WTC11 (cell line): ENCODE results near the gene EXOSC5. TPM values are rescaled to one million over a fixed set of nuclear protein-coding genes. Genes with fewer than 3 reads are reported as not detected.
"Not testable (repeated sequence)": the region's sequence is repeated elsewhere in the genome, so short reads cannot be mapped to it uniquely, and the experiment has no call there.

Source experiments
- ATAC-seq: fragments of 200-7000 bp; cut with Tn5 transposase; 2 replicates; pipeline ENCODE4 v1.10.0; 2021; ENCODE audit warnings: mild to moderate bottlenecking, moderate library complexity
- CTCF ChIA-PET: fragments of 300-600 bp; sonication (Branson Sonifier 250); formaldehyde crosslinking; loops from one replicate; lab custom pipeline; 2021; ENCODE audit warnings: antibody characterized with exemption; lab: Charles Lee
- POLR2A ChIA-PET: fragments of 350-600 bp; sonication (Branson Sonifier 250); formaldehyde crosslinking; loops from one replicate; lab custom pipeline; 2021; ENCODE audit warnings: antibody characterized with exemption; lab: Charles Lee
- DNase-seq: peaks from one replicate; pipeline ENCODE4 v3.0.0; 2021; ENCODE audit warnings: low spot score
- H3K27ac Mint-ChIP-seq: 2 replicates; pipeline ENCODE4 v1.8.0; 2021; ENCODE audit warnings: mixed read lengths
- H3K27me3 Mint-ChIP-seq: 2 replicates; pipeline ENCODE4 v1.8.0; 2021; ENCODE audit warnings: low read depth, mild to moderate bottlenecking, moderate library complexity, mixed read lengths
- H3K36me3 Mint-ChIP-seq: 2 replicates; pipeline ENCODE4 v1.8.0; 2021; ENCODE audit warnings: mixed read lengths
- H3K4me1 Mint-ChIP-seq: 2 replicates; pipeline ENCODE4 v1.8.0; 2022; ENCODE audit warnings: mixed read lengths
- H3K4me3 Mint-ChIP-seq: 2 replicates; pipeline ENCODE4 v1.8.0; 2021; ENCODE audit warnings: mild to moderate bottlenecking, moderate library complexity, mixed read lengths
- H3K9me3 Mint-ChIP-seq: 2 replicates; pipeline ENCODE4 v1.8.0; 2021; ENCODE audit warnings: mixed read lengths
- ARID4B ChIP-seq: sonication (generic); formaldehyde crosslinking; IDR thresholded peaks from 2 replicates; pipeline ENCODE4 v1.8.0; 2023; ENCODE audit warnings: missing genetic modification reagents, mild to moderate bottlenecking, borderline replicate concordance
- ESRRA ChIP-seq: sonication (generic); formaldehyde crosslinking; IDR thresholded peaks from 2 replicates; pipeline ENCODE4 v1.8.1; 2022; ENCODE audit warnings: mild to moderate bottlenecking, missing genetic modification reagents, borderline replicate concordance
- MAX ChIP-seq: sonication (generic); formaldehyde crosslinking; IDR thresholded peaks from 2 replicates; pipeline ENCODE4 v1.8.0; 2022; ENCODE audit warnings: mild to moderate bottlenecking, missing genetic modification reagents
- ZNF671 ChIP-seq: fragments of 250-450 bp; sonication (Bioruptor Pico); IDR thresholded peaks from 2 replicates; pipeline ENCODE4 v1.8.0; 2021; ENCODE audit warnings: mild to moderate bottlenecking
- total RNA-seq: library from RNA; stranded (reverse); gene quantifications from 3 replicates; pipeline ENCODE4 v1.2.3, GENCODE V29; 2021
- TF ChIP-seq, protein P1 (sequence below): fragments of 250-450 bp; sonication (Bioruptor Pico); IDR thresholded peaks from 2 replicates; pipeline ENCODE4 v1.9.0; 2021; ENCODE audit warnings: moderate library complexity, mild to moderate bottlenecking, inconsistent platforms, borderline replicate concordance
- TF ChIP-seq, protein P2 (sequence below): sonication (generic); formaldehyde crosslinking; IDR thresholded peaks from 2 replicates; pipeline ENCODE4 v1.8.1; 2022; ENCODE audit warnings: missing genetic modification reagents, borderline replicate concordance
- TF ChIP-seq, protein P3 (sequence below): sonication (generic); formaldehyde crosslinking; IDR thresholded peaks from 2 replicates; pipeline ENCODE4 v1.8.1; 2022; ENCODE audit warnings: mild to moderate bottlenecking, moderate library complexity, missing genetic modification reagents
- TF ChIP-seq, protein P4 (sequence below): sonication (generic); formaldehyde crosslinking; IDR thresholded peaks from 2 replicates; pipeline ENCODE4 v1.8.1; 2023; ENCODE audit warnings: mild to moderate bottlenecking, missing genetic modification reagents
- TF ChIP-seq, protein P5 (sequence below): sonication (generic); formaldehyde crosslinking; IDR thresholded peaks from 2 replicates; pipeline ENCODE4 v1.8.1; 2023; ENCODE audit warnings: mild to moderate bottlenecking, missing genetic modification reagents, moderate library complexity

EXOSC5 gene
- total RNA-seq, 1 experiment from 2014 or later, result 56.4 TPM

- TF ChIP-seq, protein P1, sequence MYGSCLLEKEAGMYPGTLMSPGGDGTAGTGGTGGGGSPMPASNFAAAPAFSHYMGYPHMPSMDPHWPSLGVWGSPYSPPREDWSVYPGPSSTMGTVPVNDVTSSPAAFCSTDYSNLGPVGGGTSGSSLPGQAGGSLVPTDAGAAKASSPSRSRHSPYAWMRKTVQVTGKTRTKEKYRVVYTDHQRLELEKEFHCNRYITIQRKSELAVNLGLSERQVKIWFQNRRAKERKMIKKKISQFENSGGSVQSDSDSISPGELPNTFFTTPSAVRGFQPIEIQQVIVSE, result no peak
- TF ChIP-seq, all 79 proteins: peak for 0
Observed at GRCh38 chr19:41371541-41371940, 25.6 kb downstream of the EXOSC5 start (continued).

DNA sequence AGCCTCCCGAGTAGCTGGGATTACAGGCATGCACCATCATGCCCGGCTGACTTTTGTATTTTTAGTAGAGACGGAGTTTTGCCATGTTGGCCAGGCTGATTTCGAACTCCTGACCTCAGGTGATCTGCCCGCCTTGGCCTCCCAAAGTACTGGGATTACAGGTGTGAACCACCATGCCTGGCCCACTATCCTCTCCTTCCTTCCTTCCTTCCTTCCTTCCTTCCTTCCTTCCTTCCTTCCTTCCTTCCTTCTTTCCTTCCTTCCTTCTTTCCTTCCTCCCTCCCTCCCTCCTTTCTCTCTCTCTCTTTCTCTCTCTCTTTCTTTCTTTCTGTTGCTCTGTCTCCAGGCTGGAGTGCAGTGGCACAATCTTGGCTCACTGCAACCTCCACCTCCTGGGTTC lies 26.0 kb downstream of the EXOSC5 start:
- H3K9me3 Mint-ChIP-seq, ATAC-seq: not testable (repeated sequence)
- CTCF ChIA-PET, result interaction anchor here (0.6 to 0.7 kb wide), 2 partner anchors 49 to 77 kb away, joined by 3 to 4 read pairs; no protein-coding TSS in a partner anchor

GRCh38 chr19:41369769-41370168 lies 27.4 kb downstream of the EXOSC5 start:
- no peak overlapping the region for H3K27ac Mint-ChIP-seq
- no peaks in the 10 kb centered on the region for H3K36me3 Mint-ChIP-seq
- CTCF ChIA-PET, result interaction anchor here (0.6 to 1.3 kb wide), 3 partner anchors 58 to 277 kb away, joined by 3 to 5 read pairs (median 4); no protein-coding TSS in a partner anchor
- no peaks in the 10 kb centered on the region for H3K4me1 Mint-ChIP-seq
- H3K27me3 Mint-ChIP-seq, result no peaks in the 10 kb centered on the region
- TF ChIP-seq, protein P2, sequence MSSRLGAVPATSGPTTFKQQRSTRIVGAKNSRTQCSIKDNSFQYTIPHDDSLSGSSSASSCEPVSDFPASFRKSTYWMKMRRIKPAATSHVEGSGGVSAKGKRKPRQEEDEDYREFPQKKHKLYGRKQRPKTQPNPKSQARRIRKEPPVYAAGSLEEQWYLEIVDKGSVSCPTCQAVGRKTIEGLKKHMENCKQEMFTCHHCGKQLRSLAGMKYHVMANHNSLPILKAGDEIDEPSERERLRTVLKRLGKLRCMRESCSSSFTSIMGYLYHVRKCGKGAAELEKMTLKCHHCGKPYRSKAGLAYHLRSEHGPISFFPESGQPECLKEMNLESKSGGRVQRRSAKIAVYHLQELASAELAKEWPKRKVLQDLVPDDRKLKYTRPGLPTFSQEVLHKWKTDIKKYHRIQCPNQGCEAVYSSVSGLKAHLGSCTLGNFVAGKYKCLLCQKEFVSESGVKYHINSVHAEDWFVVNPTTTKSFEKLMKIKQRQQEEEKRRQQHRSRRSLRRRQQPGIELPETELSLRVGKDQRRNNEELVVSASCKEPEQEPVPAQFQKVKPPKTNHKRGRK (CRISPR knock-in tag), result no peak
- TF ChIP-seq ARID4B (CRISPR knock-in tag), result no peak
- TF ChIP-seq ESRRA, result no peak
- TF ChIP-seq, protein P3, sequence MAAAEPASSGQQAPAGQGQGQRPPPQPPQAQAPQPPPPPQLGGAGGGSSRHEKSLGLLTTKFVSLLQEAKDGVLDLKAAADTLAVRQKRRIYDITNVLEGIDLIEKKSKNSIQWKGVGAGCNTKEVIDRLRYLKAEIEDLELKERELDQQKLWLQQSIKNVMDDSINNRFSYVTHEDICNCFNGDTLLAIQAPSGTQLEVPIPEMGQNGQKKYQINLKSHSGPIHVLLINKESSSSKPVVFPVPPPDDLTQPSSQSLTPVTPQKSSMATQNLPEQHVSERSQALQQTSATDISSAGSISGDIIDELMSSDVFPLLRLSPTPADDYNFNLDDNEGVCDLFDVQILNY (CRISPR knock-in tag), result no peak
- TF ChIP-seq, protein P4, sequence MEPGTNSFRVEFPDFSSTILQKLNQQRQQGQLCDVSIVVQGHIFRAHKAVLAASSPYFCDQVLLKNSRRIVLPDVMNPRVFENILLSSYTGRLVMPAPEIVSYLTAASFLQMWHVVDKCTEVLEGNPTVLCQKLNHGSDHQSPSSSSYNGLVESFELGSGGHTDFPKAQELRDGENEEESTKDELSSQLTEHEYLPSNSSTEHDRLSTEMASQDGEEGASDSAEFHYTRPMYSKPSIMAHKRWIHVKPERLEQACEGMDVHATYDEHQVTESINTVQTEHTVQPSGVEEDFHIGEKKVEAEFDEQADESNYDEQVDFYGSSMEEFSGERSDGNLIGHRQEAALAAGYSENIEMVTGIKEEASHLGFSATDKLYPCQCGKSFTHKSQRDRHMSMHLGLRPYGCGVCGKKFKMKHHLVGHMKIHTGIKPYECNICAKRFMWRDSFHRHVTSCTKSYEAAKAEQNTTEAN (CRISPR knock-in tag), result no peak
- POLR2A ChIA-PET, result no interaction called here
- no peak for DNase-seq
- no peak overlapping the region for H3K4me3 Mint-ChIP-seq
- ATAC-seq, result no peak
- H3K9me3 Mint-ChIP-seq, result no peaks in the 10 kb centered on the region

More for the DNA sequence above, 26.0 kb downstream of the EXOSC5 start:
- H3K36me3 Mint-ChIP-seq, DNase-seq, H3K4me3 Mint-ChIP-seq, H3K27me3 Mint-ChIP-seq, POLR2A ChIA-PET, H3K4me1 Mint-ChIP-seq: not testable (repeated sequence)
- H3K27ac Mint-ChIP-seq, result peak overlapping the region; percentile 29; the same call in 1 of the 2 replicates

DNA sequence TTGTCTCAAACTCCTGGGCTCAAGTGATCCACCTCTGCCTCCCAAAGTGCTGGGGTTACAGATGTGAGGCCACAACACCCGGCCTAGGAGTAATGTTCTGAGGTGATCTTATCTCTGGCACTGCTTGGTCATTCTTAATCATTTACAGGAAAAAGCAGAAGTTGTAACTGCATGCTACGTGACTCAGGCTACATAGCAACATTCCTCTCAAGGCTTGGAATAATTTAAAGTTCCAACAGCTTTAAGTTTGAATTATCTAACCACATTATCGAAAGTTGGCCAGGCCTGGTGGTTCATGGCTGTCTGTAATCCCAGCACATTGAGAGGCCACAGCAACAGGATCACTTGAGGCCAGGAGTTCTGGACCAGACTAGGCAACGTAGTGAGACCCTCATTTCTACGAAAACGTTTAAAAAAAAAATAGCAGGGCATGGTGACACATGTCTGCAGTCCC lies 29.3 kb downstream of the EXOSC5 start:
- POLR2A ChIA-PET, result no interaction called here
- CTCF ChIA-PET, result no interaction called here

More for the DNA sequence above, 29.3 kb downstream of the EXOSC5 start:
- no peak for ATAC-seq
- Mint-ChIP-seq H3K4me3 (no peak overlapping the region), H3K27ac (no peak overlapping the region), H3K9me3 (no peaks in the 10 kb centered on the region), H3K27me3 (no peaks in the 10 kb centered on the region), H3K36me3 (no peaks in the 10 kb centered on the region), H3K4me1 (peaks cover 6% of the 10 kb centered on the region; the same call in 1 of the 2 replicates)
- TF ChIP-seq MAX (CRISPR knock-in tag) (no peak), ZNF671 (CRISPR knock-in tag) (no peak)
- TF ChIP-seq, protein P5, sequence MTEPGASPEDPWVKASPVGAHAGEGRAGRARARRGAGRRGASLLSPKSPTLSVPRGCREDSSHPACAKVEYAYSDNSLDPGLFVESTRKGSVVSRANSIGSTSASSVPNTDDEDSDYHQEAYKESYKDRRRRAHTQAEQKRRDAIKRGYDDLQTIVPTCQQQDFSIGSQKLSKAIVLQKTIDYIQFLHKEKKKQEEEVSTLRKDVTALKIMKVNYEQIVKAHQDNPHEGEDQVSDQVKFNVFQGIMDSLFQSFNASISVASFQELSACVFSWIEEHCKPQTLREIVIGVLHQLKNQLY (CRISPR knock-in tag), result no peak
- no peak for DNase-seq
